Measurements from ENCODE around the gene MAGEA4.
"Not testable (repeated sequence)": the region's sequence is repeated elsewhere in the genome, so short reads cannot be mapped to it uniquely, and the experiment has no call there.

Gene MAGEA4

GRCh38 chrX:151912780-151913179, at the start of gene MAGEA4:
Gene MAGEA4, plus strand, starts transcription at chrX:151912889. Its CDS starts 10,776 bp downstream, at chrX:151923665.
- DNase-seq (ENCODE audit: low read depth): no peak
- no peak within 1 kb of the TSS for H3K4me3 ChIP-seq (ENCODE audit: low read depth, low read length)

- H3K4me3 ChIP-seq (ENCODE audit: low read depth, low read length): no peak overlapping the region
- peak; percentile 67 for DNase-seq (ENCODE audit: low read depth)
Measured at GRCh38 chrX:151870602-151871001, 42.1 kb upstream of the MAGEA4 start.

- DNase-seq (ENCODE audit: low read depth): peak; percentile 83
- H3K4me3 ChIP-seq (ENCODE audit: low read depth, low read length): no peak overlapping the region
Measured at GRCh38 chrX:151871244-151871643, 41.4 kb upstream of the MAGEA4 start.

GRCh38 chrX:151873096-151873495, 39.6 kb upstream of the MAGEA4 start:
- no peak for DNase-seq (ENCODE audit: low read depth)
- H3K4me3 ChIP-seq (ENCODE audit: low read depth, low read length): no peak overlapping the region

GRCh38 chrX:151875270-151876026, 37.2 kb upstream of the MAGEA4 start:
- no peak for DNase-seq (ENCODE audit: low read depth)
- H3K4me3 ChIP-seq (ENCODE audit: low read depth, low read length): no peak overlapping the region

- DNase-seq (ENCODE audit: low read depth): no peak
- H3K4me3 ChIP-seq (ENCODE audit: low read depth, low read length): no peak overlapping the region
Measured at GRCh38 chrX:151878574-151878973, 34.1 kb upstream of the MAGEA4 start.

GRCh38 chrX:151879856-151880255, 32.8 kb upstream of the MAGEA4 start:
- no peak overlapping the region for H3K4me3 ChIP-seq (ENCODE audit: low read depth, low read length)
- DNase-seq (ENCODE audit: low read depth): no peak

GRCh38 chrX:151880895-151881294, 31.8 kb upstream of the MAGEA4 start:
- DNase-seq (ENCODE audit: low read depth): no peak
- no peak overlapping the region for H3K4me3 ChIP-seq (ENCODE audit: low read depth, low read length)

GRCh38 chrX:151889421-151889820, 23.3 kb upstream of the MAGEA4 start:
- no peak for DNase-seq (ENCODE audit: low read depth)
- no peak overlapping the region for H3K4me3 ChIP-seq (ENCODE audit: low read depth, low read length)

GRCh38 chrX:151896734-151897474, 15.8 kb upstream of the MAGEA4 start:
- no peak overlapping the region for H3K4me3 ChIP-seq (ENCODE audit: low read depth, low read length)
- peak; percentile 75 for DNase-seq (ENCODE audit: low read depth)

- no peak for DNase-seq (ENCODE audit: low read depth)
- no peak overlapping the region for H3K4me3 ChIP-seq (ENCODE audit: low read depth, low read length)
Measured at GRCh38 chrX:151899622-151900021, 13.1 kb upstream of the MAGEA4 start.

GRCh38 chrX:151901826-151902225, 10.9 kb upstream of the MAGEA4 start:
- no peak for DNase-seq (ENCODE audit: low read depth)
- H3K4me3 ChIP-seq (ENCODE audit: low read depth, low read length): no peak overlapping the region

- peak; percentile 69 for DNase-seq (ENCODE audit: low read depth)
- no peak overlapping the region for H3K4me3 ChIP-seq (ENCODE audit: low read depth, low read length)
Measured at GRCh38 chrX:151902813-151903591, 9.7 kb upstream of the MAGEA4 start.

GRCh38 chrX:151904989-151905388, 7.7 kb upstream of the MAGEA4 start:
- no peak overlapping the region for H3K4me3 ChIP-seq (ENCODE audit: low read depth, low read length)
- no peak for DNase-seq (ENCODE audit: low read depth)

- no peak for DNase-seq (ENCODE audit: low read depth)
- no peak overlapping the region for H3K4me3 ChIP-seq (ENCODE audit: low read depth, low read length)
Measured at GRCh38 chrX:151912221-151912620, 468 bp upstream of the MAGEA4 start.

- not testable (repeated sequence) for H3K4me3 ChIP-seq (ENCODE audit: low read depth, low read length); DNase-seq (ENCODE audit: low read depth)
Measured at GRCh38 chrX:151918736-151919135, 6.0 kb downstream of the MAGEA4 start.

GRCh38 chrX:151919610-151920009, 6.9 kb downstream of the MAGEA4 start:
- no peak for DNase-seq (ENCODE audit: low read depth)
- no peak overlapping the region for H3K4me3 ChIP-seq (ENCODE audit: low read depth, low read length)

- H3K4me3 ChIP-seq (ENCODE audit: low read depth, low read length): no peak overlapping the region
- no peak for DNase-seq (ENCODE audit: low read depth)
Measured at GRCh38 chrX:151920101-151920500, 7.4 kb downstream of the MAGEA4 start.

GRCh38 chrX:151920530-151920929, 7.8 kb downstream of the MAGEA4 start:
- H3K4me3 ChIP-seq (ENCODE audit: low read depth, low read length): no peak overlapping the region
- DNase-seq (ENCODE audit: low read depth): no peak

- DNase-seq (ENCODE audit: low read depth): no peak
- H3K4me3 ChIP-seq (ENCODE audit: low read depth, low read length): no peak overlapping the region
Measured at GRCh38 chrX:151921292-151921691, 8.6 kb downstream of the MAGEA4 start.
